Fibroblast of mammary gland (primary cell): ENCODE measurements around the gene SNRNP70.
A peak's percentile ranks its signal among the peaks of the same experiment; 100 is the strongest.

Source experiments
- DNase-seq: peaks from one replicate; pipeline ENCODE4 v3.0.0-alpha.2; 2010; ENCODE audit warnings: low read depth
- H3K4me3 ChIP-seq: 2 replicates; pipeline ENCODE4 v1.5.1; 2011; ENCODE audit warnings: low read depth, mild to moderate bottlenecking, low read length, moderate library complexity; ENCODE audit not compliant: control insufficient read depth
- CTCF ChIP-seq: conservative IDR thresholded peaks from 2 replicates; pipeline ENCODE4 v1.5.1; 2011; ENCODE audit warnings: low read depth, low read length, inconsistent platforms; ENCODE audit not compliant: control insufficient read depth, insufficient read depth

Gene SNRNP70

GRCh38 chr19:49098795-49099194 lies 13.5 kb downstream of the SNRNP70 start:
- H3K4me3 ChIP-seq, result no peak overlapping the region
- no peak for TF ChIP-seq CTCF

GRCh38 chr19:49101160-49101559 lies 15.9 kb downstream of the SNRNP70 start:
- no peak overlapping the region for H3K4me3 ChIP-seq
- TF ChIP-seq CTCF, result no peak
- no peak for DNase-seq

More at GRCh38 chr19:49098795-49099194, 13.5 kb downstream of the SNRNP70 start:
- DNase-seq, result no peak

GRCh38 chr19:49102303-49102702 lies 17.1 kb downstream of the SNRNP70 start:
- DNase-seq, result no peak
- no peak overlapping the region for H3K4me3 ChIP-seq
- no peak for TF ChIP-seq CTCF

GRCh38 chr19:49103331-49104085 lies 18.3 kb downstream of the SNRNP70 start:
- no peak overlapping the region for H3K4me3 ChIP-seq
- no peak for TF ChIP-seq CTCF
- no peak for DNase-seq

- no peak for TF ChIP-seq CTCF
- H3K4me3 ChIP-seq, result no peak overlapping the region
- no peak for DNase-seq
These were observed 19.1 kb downstream of the SNRNP70 start for GRCh38 chr19:49104229-49104864.

GRCh38 chr19:49106648-49107135 lies 21.4 kb downstream of the SNRNP70 start:
- H3K4me3 ChIP-seq, result no peak overlapping the region
- TF ChIP-seq CTCF, result peak; percentile 79
- DNase-seq, result peak; percentile 58
